Measurements from ENCODE around the gene NFIC. TPM values are rescaled to one million over a fixed set of nuclear protein-coding genes. Genes with fewer than 3 reads are reported as not detected.

The NFIC gene
- total RNA-seq, 6 experiments from 2014 or later: 186 to 219 (median 211) TPM

DNA sequence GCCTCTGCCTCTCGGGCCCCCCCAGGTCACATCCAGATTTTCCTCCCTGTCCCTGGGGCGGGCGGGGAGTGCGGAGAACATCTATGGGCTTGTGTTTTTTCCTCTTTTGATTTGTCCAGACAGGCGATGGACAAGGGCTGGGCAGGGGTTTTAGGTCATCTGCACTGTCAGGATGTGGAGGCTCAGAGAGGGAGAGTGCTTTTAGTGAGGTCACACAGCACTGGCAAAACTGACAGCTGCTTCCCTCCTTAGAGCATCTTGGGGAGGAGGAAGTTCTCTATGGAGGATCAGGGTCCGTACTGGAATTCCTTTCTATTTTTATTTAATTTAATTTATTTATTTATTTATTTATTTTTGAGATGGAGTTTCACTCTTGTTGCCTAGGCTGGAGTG lies 38.9 kb downstream of the NFIC start:
- Mint-ChIP-seq H3K4me1 (ENCODE audit: low read depth) (peaks cover 35% of the 10 kb centered on the region), H3K4me3 (peak overlapping the region; percentile 56; the same call in 1 of the 2 replicates), H3K9me3 (no peaks in the 10 kb centered on the region), H3K27ac (peak overlapping the region; percentile 99), H3K36me3 (ENCODE audit: low read depth) (peaks cover 19% of the 10 kb centered on the region), H3K27me3 (ENCODE audit: insufficient read depth) (peaks cover 6% of the 10 kb centered on the region)
- DNase-seq: no peak
- TF ChIP-seq, protein P1, sequence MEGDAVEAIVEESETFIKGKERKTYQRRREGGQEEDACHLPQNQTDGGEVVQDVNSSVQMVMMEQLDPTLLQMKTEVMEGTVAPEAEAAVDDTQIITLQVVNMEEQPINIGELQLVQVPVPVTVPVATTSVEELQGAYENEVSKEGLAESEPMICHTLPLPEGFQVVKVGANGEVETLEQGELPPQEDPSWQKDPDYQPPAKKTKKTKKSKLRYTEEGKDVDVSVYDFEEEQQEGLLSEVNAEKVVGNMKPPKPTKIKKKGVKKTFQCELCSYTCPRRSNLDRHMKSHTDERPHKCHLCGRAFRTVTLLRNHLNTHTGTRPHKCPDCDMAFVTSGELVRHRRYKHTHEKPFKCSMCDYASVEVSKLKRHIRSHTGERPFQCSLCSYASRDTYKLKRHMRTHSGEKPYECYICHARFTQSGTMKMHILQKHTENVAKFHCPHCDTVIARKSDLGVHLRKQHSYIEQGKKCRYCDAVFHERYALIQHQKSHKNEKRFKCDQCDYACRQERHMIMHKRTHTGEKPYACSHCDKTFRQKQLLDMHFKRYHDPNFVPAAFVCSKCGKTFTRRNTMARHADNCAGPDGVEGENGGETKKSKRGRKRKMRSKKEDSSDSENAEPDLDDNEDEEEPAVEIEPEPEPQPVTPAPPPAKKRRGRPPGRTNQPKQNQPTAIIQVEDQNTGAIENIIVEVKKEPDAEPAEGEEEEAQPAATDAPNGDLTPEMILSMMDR (IDR thresholded peaks at IDR 0.05): no peak

DNA sequence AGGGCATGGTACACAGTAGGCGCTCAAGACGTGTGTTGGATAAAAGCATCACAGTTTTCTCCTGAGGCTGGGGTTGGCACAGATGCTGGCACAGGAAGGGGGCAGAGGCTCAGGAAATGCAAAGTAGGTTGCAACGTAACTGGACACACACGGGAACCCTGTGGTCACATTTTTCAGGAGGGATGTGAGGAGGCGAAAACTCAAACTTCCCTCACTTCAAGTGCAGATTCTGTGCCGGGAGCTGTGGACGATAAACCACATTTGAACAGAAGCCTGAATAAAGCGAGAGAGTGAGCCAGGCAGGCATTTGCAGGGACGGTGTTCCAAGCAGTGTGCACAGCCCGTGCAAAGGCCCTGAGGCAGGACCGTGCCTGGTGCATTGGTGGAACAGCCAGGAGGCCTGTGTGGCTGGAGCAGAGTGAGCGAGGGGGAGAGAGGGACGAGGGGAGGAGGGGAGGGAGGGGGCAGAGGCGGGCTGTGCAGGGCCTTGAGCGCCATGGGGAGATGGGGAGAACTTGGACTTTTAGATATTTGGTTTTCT lies 40.3 kb downstream of the NFIC start:
- no peak overlapping the region for H3K4me3 Mint-ChIP-seq
- H3K27ac Mint-ChIP-seq: peak overlapping the region; percentile 87; the same call in 1 of the 2 replicates
- peaks cover 6% of the 10 kb centered on the region for H3K27me3 Mint-ChIP-seq (ENCODE audit: insufficient read depth)
- DNase-seq: no peak
- no peaks in the 10 kb centered on the region for H3K9me3 Mint-ChIP-seq
- TF ChIP-seq, protein P1 (IDR thresholded peaks at IDR 0.05): no peak
- H3K4me1 Mint-ChIP-seq (ENCODE audit: low read depth): peaks cover 37% of the 10 kb centered on the region
- H3K36me3 Mint-ChIP-seq (ENCODE audit: low read depth): peaks cover 19% of the 10 kb centered on the region

DNA sequence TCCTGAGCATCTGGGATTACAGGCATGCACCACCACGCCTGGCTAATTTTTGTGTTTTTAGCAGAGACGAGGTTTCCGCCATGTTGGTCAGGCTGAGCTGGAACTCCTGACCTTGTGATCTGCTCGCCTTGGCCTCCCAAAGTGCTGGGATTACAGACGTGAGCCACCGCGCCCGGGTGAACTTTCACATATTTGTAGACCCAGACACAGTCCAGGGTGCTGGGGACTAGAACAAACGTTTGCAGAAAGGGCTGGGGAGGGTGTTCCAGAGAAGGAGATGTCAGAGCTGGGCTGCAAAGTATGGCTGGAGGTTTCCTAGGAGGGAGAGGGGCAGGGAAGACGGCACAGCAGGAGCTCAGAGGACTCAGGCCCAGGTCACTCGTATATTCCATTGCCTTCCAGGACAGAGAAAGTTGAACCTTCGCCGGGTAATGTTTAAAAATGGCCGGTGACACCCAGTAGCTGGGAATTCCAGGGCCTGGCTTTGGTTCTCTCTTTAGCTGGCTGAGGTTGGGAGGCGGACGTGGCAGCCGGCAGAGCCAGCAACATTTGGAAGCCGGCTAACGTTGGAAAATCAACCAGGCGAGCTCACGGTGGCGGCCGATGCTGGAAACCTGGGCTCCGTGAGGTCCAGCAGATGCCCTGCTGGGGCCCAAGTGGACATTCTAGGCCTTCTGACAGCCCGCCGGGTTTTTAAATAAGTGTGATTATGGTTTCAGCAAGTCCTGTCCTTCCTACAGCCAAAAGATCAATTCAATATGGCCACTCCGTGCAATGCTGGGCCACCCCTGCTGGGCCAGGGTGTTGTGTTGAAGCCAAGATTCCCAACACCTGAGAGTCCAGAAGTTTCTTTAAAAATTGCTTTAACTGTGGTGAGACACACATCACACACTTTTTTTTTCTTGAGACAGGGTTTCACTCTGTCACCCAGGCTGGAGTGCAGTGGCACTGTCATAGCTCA lies 41.5 kb downstream of the NFIC start:
- no peak for DNase-seq
- peaks cover 10% of the 10 kb centered on the region for H3K27me3 Mint-ChIP-seq (ENCODE audit: insufficient read depth)

DNA sequence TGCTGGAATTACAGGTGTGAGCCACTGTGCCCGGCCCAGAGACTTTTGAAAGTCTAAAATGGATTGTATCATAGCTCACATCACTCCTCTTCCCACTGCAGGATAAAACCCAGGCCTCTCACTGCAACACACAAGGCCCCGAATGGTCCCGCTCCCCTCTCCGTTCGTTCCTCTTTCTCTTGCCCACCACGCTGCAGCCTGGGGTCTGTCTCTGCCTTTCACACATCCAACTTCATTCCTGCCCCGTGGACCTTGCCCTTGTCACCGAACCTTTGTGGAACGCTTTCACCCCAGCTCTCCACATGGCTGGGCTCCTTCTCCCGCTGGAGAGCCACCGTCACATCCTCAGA lies 42.6 kb downstream of the NFIC start:
- H3K36me3 Mint-ChIP-seq (ENCODE audit: low read depth): peaks cover 14% of the 10 kb centered on the region
- H3K27me3 Mint-ChIP-seq (ENCODE audit: insufficient read depth): peaks cover 10% of the 10 kb centered on the region
- TF ChIP-seq, protein P1 (IDR thresholded peaks at IDR 0.05): no peak
- H3K4me1 Mint-ChIP-seq (ENCODE audit: low read depth): peaks cover 40% of the 10 kb centered on the region
- H3K4me3 Mint-ChIP-seq: no peak overlapping the region
- H3K9me3 Mint-ChIP-seq: no peaks in the 10 kb centered on the region
- peak overlapping the region; percentile 36; the same call in 1 of the 2 replicates for H3K27ac Mint-ChIP-seq
- no peak for DNase-seq

More for the DNA sequence above, 41.5 kb downstream of the NFIC start:
- Mint-ChIP-seq H3K36me3 (ENCODE audit: low read depth) (peaks cover 11% of the 10 kb centered on the region), H3K4me1 (ENCODE audit: low read depth) (peaks cover 38% of the 10 kb centered on the region), H3K4me3 (no peak overlapping the region), H3K9me3 (no peaks in the 10 kb centered on the region), H3K27ac (peak overlapping the region; percentile 55)
- TF ChIP-seq, protein P1 (IDR thresholded peaks at IDR 0.05): no peak

GRCh38 chr19:3409346-3410064 lies 43.1 kb downstream of the NFIC start:
- DNase-seq: no peak
- Mint-ChIP-seq H3K36me3 (ENCODE audit: low read depth) (peaks cover 15% of the 10 kb centered on the region), H3K4me3 (no peak overlapping the region), H3K27me3 (ENCODE audit: insufficient read depth) (peaks cover 8% of the 10 kb centered on the region), H3K4me1 (ENCODE audit: low read depth) (peaks cover 37% of the 10 kb centered on the region), H3K9me3 (no peaks in the 10 kb centered on the region), H3K27ac (peak overlapping the region; percentile 36; the same call in 1 of the 2 replicates)
- TF ChIP-seq, protein P1 (IDR thresholded peaks at IDR 0.05): no peak
